CD4-positive, alpha-beta T cell treated with Interferon alpha-2 for 1 hour (primary cell): ENCODE measurements around the gene ARTN.

ENCODE experiments used
- DNase-seq, 2 donors: peaks; one replicate each; pipeline ENCODE4 v3.0.0-alpha.2; 2020 to 2022

ARTN gene, protein sequence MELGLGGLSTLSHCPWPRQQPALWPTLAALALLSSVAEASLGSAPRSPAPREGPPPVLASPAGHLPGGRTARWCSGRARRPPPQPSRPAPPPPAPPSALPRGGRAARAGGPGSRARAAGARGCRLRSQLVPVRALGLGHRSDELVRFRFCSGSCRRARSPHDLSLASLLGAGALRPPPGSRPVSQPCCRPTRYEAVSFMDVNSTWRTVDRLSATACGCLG

DNA sequence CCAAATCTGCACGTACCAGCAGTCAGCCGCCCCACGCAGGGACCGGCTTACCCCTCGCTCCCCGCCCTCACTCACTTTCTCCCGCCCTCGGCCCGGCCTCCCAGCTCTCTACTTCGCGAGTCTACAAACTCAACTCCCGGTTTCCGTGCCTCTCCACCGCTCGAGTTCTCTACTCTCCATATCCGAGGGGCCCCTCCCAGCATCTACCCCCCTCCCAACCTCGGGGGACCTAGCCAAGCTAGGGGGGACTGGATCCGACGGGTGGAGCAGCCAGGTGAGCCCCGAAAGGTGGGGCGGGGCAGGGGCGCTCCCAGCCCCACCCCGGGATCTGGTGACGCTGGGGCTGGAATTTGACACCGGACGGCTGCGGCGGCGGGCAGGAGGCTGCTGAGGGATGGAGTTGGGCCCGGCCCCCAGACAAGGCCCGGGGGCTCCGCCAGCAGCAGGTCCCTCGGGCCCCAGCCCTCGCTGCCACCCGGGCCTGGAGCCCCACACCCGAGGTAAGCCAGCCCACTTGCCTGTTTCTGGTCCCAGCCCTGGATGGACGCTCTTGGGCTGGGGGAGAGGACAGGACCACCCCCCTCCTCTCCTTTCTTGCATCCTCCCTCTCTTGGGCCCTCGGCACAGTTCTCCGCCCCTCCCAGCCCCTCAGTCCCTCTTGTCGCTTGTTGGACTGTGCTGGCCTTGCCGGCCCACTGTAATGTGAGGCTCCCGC lies at the start of gene ARTN:
TSS of gene ARTN (plus strand) at position 416 of the 715 bp plus-strand sequence. CDS start 1,856 bp downstream, outside the sequence.
- no peak for DNase-seq

DNA sequence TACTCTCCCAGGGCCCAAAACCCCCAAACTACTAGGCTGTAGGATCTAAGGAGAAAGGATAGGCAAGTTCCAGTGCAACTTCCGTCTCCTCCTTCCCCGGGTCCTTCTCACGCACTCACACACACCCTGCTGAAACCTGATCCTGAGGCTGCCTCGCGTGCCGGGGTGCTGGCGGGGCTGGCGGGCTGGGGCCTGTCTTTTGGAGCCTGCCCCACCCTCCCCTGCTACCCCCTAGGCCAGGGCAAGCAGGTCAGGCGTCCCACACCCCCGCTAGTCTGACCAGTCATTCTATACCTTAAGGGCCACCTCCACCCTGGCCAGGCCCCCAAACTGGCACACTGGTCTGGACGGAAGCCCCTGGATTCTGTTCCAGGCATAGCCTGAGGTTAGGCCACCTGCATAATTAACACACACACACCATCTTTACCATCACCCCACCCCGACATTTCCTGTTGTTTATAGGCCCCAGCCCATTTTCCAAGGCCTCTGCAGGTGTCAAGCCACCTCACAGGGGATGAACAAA lies 48.3 kb upstream of the ARTN start:
- no peak for DNase-seq

DNA sequence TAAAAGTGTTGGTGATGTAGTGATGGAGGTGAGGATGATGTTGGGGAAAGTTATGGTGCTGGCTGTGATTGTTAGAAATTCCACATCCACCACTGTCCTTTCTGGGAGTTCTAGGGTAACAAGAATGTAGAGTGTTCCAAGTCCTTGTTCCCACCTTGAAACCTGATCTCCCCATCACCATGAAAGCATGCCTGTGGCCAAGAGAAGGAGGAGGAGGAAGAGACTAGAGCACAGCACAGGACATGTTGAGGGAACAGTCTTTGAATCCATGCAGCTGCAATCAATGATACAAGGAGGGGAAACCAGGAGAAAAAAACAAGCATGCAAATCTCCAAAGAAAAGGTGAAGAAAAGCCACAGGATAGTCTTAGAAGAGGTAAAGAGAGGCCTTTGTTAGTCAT lies 45.9 kb upstream of the ARTN start:
- DNase-seq: no peak

DNA sequence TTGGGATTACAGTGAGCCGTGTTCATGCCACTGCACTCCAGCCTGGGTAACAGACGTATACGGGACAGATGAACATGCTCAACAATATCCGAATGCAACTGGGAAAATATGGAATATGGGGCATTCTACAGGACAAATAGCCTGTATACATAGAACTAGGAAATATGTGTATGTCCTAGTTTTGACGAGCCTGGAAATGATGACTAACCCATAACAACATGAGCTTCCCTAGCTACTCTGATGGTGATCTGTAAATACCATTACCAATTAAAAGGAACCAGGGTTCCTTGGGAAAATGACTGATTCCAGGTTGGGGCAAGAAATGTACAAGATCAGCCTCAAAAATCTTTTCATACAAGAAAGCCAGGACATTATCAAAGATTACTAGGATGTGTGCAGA lies 42.8 kb upstream of the ARTN start:
- no peak for DNase-seq

DNA sequence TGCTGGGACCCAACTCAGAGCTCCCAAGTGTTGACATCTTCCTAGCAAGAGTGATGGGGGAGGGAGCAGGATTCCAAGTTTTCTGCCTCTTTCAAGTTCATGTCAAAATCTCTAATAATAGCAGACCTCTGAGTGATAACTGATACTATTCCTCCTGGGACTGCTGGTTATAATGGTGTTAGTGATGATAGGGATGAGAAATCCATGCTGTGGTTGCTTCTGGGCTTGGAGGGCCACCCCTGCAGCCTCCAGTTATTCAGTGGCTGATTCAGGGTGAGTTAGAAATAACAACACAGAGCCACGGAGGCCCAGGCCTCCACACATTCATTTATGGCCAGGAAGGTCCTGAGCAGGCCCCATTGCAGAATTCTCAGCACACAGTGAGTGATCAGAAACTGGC lies 40.6 kb upstream of the ARTN start:
- DNase-seq: no peak

DNA sequence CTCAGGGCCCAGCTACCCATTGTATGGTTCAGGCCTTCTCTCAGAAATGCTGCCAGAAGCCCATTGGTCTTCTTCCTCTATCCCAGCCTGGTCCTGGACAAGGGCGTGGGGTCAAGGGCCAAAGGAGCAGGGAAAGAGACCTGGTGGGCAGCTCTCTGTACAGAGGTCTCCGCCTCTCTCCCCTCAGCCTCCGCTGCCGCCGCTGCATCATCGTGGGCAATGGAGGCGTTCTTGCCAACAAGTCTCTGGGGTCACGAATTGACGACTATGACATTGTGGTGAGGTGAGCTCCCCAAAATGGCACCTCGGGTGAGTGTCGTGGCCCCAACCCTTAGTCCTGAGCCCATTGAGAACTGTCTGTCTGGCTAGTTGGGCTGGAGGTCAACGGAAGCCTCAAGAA lies 34.6 kb upstream of the ARTN start:
- no peak for DNase-seq

DNA sequence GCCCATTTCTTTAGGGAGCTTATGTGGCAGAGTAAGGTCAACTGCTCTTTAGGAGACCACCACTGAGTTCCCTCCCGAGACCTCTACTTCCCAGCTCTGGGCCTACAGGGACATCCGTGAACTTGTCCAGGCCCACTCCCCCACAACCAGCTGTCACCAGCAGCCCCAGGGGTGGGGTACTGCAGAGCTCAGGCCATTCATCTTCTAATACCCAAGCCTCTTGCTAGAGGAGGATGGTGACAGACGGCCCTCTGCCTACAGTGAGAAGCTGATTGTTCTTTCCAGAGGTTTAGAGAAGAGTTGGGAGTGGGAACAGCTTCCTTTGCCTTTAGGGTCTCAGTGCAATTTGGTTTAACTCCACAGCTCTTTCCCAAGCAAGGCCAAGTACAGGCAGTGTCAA lies 33.2 kb upstream of the ARTN start:
- DNase-seq: no peak

DNA sequence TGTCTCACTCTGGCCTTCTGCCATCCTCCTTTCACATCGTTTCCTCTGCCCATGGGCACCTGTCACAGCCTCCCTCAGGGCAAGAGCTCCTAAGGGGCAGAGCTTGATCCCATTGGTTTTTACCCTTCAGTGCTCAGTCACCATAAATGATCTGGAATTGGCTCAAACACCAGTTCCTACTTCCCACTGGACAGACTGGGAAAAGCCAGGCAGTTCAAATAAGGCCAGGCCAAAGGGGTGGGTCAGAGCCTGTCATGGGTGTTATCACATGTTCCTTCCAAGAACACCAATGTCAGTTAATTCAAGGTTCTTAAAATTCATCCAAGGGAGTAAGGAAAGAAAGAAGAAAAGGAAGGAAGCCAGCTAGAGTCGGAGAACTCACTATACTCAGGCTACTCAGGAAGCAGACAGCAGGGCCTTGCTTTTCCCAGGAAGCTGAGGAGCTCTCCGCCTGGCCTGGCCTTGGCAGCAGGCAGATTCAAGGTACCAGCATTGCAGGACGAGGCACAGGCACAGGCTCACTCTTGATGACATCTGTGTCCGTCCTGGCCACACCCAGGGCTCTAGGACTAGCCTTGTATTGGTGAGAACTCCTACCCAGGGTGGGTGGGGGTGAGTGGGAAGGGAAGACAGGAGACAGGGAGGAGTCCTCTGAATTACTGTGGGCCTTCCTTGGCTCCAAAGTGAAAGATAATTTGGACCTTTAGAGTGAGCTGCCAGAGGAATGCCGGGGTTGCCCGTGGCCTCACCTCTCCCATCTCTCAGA lies 32.2 kb upstream of the ARTN start:
- no peak for DNase-seq

DNA sequence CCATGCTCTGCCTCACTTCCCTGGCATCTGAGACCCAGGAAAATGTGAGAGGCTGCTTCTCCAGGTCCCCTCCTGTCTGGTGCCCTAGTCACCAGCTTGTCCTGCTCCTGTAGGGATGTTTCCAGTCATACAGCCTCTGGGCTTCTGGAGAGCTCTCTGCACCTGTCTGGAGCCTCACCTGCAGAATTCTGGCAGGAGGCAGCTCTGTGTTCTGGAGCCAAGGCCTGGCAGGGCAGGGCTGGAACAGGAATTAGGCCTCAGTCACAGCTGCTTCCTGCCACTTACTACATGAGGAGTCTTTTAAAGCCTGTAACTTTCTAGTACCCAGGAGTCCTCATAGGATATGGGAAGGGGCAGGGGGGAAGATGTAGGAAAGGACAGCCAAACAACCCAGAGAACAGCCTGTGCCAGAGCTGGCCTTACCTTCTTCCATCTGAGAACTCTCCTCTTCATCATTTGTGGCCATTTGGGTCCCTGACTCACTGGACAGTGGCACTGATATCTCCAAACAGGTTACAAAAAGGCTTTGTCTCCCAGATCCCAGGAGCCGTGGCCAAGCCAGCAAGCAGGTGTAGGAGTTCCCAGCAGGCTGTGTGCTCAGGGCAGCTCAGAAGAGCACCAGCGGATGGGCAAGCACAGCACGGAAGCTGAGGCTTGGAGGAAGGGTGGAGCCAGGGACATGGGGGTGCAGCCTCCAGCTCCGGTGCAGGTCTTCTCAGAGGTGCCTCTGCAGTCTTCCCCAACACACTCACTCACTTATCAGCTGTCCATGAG lies 31.4 kb upstream of the ARTN start:
- no peak for DNase-seq

DNA sequence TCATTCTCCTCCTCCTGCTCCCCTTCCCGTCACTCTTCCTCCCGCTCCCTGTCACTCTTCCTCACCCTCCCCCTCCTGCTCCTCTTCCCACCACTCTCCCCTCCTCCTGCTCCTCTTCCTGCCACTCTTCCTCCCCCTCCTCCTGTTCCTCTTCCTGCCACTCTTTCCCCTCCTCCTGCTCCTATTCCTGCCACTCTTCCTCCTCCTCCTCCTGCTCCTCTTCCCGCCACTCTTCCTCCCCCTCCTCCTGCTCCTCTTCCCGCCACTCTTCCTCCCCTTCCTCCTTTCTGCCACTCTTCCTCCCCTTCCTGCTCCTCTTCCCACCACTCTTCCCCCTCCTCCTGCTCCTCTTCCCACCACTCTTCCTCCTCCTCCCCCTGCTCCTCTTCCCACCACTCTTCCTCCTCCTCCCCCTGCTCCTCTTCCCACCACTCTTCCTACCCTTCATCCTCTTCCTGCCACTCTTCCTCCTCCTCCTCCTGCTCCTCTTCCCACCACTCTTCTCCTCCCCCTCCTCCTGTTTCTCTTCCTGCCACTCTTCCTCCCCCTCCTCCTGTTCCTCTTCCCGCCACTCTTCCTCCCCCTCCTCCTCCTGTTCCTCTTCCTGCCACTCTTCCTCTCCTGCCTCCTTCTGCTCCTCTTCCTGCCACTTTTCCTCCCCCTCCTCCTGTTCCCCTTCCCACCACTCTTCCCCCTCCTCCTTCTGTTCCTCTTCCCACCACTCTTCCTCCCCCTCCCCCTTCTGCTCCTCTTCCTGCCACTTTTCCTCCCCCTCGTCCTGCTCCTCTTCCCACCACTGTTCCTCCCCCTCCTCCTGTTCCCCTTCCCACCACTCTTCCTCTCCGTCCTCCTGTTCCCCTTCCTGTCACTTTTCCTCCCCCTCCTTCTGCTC lies 28.7 kb upstream of the ARTN start:
- DNase-seq: no peak

DNA sequence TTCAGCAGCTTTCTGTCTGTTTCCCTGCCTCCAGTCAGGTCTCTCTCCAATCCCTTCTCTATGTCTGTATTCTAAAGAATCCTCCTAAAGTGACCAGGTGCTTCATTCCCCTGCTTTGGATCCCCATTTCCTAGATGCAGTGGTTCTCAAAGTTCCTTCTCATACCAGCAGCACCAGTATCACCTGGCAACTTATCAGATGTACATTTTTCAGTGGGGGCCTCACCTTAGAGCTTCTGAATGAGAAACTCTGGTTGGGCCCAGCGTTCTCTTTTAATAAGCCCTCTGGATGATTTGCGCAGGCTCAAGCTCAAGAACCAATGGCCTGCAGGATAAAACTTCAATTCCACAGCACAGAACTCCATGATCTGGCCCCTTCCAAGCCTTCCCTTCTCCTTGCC lies 25.4 kb upstream of the ARTN start:
- no peak for DNase-seq

DNA sequence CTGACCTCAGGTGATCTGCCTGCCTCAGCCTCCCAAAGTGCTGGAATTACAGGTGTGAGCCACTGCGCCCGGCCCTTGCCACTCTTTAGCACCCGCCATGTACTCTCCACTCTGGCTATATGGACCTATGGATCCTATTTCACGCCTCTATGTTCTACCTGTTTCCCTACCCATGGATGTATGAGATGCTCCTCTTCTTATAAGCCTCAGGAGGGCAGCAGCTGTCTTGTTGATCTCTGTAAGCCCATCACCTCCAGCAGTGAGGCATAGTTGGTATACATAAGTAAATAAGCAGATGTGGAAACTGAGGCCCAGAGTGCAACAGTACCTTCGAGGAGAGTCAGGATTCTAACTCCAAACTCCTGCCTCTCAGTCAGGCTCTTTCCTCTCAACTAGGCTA lies 24.7 kb upstream of the ARTN start:
- no peak for DNase-seq

DNA sequence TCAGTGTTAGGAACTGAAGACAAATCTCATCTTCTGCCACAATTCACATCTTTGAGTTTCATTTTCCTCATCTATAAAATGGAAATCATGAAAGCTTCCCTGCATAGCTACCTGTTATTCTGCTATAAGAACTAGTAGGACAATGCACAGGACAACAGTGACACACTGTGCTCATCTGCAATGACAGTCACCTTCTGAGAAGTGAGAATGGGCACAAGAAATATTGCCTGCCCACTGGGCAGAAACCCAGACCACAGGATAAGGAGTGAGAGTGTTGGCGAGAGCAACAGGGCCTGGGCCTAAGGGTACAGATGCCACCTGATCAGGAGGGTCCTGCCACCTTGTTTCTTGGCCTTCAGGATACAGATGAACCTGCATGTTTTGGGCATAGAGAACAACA lies 23.3 kb upstream of the ARTN start:
- DNase-seq: no peak

DNA sequence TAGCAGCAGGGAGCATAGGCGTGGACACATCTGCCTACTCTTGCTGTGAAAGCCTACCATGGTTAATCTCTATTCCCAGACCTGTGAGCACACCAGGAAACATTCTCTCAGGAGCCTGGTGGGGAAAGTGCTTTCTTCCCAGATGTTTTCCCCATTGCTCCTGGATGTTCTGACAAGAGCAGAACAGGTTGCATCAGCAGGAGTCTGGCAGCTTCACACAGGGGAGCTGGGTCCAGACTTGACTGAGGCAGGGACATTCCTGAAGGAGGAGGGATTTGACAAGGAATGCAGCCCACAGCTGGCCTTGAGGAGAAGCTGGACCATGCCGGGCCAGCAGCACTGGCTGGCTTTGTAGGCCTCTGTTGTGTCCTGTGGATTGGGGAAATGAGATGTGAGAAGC lies 21.0 kb upstream of the ARTN start:
- DNase-seq: no peak

DNA sequence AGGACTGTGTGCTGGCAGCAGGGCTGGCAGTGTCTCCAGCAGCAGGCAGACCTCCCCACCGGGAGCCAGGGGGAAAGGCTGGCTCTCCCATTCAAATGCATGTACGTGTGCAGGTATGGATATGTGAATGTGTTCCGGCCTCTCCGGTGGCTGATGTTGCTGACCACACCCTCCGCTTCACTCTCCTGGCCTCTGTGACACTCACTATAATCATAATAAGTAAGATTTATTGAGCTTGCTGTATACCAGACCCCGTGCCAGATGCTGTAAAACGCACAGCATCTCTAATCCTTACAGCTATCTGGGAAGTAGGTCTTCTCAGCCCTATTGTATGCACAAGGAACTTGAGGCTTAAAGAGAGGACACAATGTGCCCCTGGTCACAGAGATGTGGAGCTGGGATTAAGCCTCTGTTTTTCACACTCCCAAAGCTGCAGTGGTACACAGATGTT lies 20.5 kb upstream of the ARTN start:
- no peak for DNase-seq

DNA sequence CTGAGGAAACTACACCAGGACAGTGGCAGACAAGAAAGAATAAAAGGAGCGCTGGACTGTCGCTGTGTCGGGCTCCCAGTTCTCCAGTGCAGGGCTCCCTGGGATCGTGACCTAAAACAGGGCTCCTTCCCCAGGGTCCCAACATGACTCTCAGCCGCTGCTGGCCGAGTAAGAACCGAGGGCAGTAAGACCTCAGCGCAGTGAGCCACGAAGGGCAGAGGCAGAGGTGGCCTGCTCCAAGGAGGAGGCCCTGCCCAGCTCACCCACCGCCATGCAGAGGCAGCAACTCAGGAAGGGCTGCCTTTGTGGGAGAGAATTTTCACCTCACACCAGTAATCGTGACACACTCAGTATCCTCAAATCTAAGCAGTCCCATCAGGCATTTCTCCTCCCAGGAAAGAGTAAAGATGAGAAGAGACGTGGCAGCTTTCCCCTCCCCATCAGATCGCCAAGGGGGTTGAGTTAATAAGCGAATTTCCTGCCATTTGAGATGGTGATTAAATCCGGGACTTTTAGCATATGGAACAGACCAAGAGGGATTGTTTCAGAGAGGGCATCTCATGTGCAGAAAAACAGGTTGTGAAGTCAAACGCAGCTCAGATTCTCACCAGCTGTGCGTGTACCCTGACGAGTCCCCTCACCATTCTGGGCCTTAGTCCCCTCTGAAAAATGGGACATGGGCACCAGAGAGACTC lies 19.8 kb upstream of the ARTN start:
- DNase-seq: no peak

DNA sequence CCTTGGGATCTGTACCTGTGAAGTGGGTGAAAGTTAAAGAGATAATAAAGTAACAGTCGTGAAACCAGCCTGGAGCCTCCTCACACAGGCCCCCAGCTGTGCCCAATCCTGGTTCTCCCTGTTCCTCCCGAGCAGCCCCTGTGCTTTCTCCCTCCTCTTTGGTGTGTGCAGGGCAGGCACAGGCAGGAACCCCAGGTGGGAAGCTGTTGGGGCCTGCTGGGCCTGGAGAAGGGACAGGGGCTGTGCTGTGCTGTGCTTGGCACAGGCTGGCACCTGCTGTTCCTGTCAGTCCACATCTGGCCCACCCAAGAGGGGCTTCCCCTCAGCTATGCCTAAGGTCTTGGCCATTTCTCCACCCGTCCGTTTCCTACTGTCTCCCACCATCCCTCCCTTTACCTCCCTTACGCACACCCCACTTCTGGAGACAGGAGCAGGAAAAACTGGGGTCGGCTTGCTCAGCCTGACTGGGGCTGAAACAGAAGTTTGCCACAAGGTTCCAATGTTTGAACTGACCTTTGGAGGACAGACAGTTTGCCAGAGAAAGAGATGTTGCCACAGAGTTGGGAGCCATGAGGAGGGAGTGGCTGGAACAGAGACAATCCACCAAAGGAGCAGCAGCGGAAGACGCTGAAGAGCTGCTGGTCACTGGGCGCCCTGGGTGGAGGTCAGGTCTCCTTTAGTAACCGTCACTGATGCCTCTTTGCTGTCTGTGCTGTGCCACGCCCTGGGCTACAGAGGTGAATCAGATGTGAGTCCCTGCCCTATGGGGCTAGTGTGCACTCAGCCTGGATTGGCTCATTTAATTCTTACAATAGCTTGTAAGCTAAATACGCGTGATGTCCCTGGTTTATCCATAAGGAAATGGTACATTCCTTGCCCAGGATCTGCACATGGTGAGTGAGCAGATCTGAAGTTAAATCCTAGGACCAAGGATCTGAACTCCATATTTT lies 18.8 kb upstream of the ARTN start:
- no peak for DNase-seq

DNA sequence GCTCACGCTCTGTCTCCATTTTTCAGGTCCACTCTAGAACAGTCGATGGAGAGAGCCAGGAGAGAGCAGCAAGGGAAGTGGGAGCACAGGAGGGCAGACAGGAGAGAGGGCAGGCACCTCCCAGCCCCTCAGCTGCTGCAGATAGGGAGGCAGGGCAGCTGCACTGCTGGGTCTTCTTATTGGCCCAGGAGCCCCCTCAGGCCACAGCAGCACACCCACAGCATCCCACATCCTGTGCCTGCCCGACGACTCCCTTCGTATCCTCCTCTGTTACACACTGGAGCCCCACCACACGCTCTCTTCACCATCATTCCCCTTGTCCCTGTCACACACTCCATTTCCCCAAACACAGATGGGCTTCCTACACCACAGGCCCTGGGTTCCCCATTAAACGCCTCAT lies 13.7 kb upstream of the ARTN start:
- no peak for DNase-seq

DNA sequence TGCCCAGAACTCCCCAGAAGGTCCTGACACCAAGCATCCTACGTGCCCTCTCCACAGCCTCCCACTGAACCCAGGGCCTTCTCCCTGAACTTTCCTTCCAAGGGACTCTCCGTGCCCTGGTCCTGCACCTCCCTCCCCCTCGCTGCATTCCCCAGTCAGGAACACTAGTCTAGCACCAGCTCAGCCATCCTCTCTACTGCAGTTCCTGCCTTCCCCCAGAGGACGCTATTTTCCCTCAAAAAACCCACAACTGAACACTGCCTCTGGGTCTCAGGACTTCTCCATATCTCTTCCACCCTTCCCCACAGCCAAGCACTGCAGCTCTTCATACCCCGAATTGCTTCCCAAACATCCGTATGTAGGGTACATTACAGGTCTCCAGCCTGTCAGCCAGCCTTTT lies 12.6 kb upstream of the ARTN start:
- DNase-seq: no peak

DNA sequence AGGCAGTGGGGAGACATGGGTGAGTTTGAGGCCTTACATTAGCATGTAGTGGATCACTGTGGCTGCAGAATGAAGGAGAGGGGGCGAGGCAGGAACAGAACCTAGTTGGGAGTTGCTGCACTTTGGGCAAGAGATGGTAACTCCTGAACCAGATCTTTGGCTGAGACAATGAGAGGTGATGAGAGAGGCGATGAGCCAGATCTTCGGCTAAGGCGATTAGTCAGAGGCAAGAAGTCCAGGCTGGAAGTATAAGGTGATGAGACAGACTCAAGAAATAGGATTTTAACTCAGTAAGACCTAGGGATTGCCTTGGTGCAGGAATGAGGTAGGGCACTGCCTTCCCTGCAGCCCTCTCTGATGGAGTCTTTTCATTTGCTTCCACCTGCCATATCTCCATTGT lies 9.1 kb upstream of the ARTN start:
- no peak for DNase-seq
